Stimulated activated CD4-positive, alpha-beta T cell treated with anti-CD3 and anti-CD28 coated beads, Interleukin-2, amount 100 ng/mL, for 4 hours (primary cell): ENCODE data around the gene TSPAN9.

ENCODE experiments used
- DNase-seq: peaks from one replicate; pipeline ENCODE4 v3.0.0-alpha.2; 2020; ENCODE audit warnings: low read depth

TSPAN9 gene

GRCh38 chr12:3317481-3317815 lies 240.3 kb downstream of the TSPAN9 start:
- no peak for DNase-seq

- DNase-seq: no peak
Measured at GRCh38 chr12:3317841-3318501, 240.8 kb downstream of the TSPAN9 start.

- no peak for DNase-seq
Measured at GRCh38 chr12:3319723-3320492, 242.7 kb downstream of the TSPAN9 start.

GRCh38 chr12:3320881-3321509 lies 243.8 kb downstream of the TSPAN9 start:
- DNase-seq: no peak

GRCh38 chr12:3321881-3322280 lies 244.7 kb downstream of the TSPAN9 start:
- no peak for DNase-seq

GRCh38 chr12:3323002-3323685 lies 246.0 kb downstream of the TSPAN9 start:
- no peak for DNase-seq

GRCh38 chr12:3325736-3326135 lies 248.6 kb downstream of the TSPAN9 start:
- no peak for DNase-seq

GRCh38 chr12:3326156-3326849 lies 249.1 kb downstream of the TSPAN9 start:
- DNase-seq: no peak

- no peak for DNase-seq
Measured at GRCh38 chr12:3326850-3327780, 249.9 kb downstream of the TSPAN9 start.

GRCh38 chr12:3328081-3328480 lies 250.9 kb downstream of the TSPAN9 start:
- no peak for DNase-seq

- no peak for DNase-seq
Measured at GRCh38 chr12:3328571-3328970, 251.4 kb downstream of the TSPAN9 start.

GRCh38 chr12:3329361-3329760 lies 252.2 kb downstream of the TSPAN9 start:
- no peak for DNase-seq

- DNase-seq: no peak
Measured at GRCh38 chr12:3330976-3331510, 253.9 kb downstream of the TSPAN9 start.

- DNase-seq: no peak
Measured at GRCh38 chr12:3332188-3332587, 255.0 kb downstream of the TSPAN9 start.

GRCh38 chr12:3333583-3333982 lies 256.4 kb downstream of the TSPAN9 start:
- DNase-seq: no peak

- no peak for DNase-seq
Measured at GRCh38 chr12:3333991-3334391, 256.8 kb downstream of the TSPAN9 start.

- no peak for DNase-seq
Measured at GRCh38 chr12:3335078-3335487, 257.9 kb downstream of the TSPAN9 start.
